Neural cell (in vitro differentiated cells): Measurements from ENCODE around the gene FBXO45. TPM values are rescaled to one million over a fixed set of nuclear protein-coding genes. Genes with fewer than 3 reads are reported as not detected.

ENCODE experiments used
- H2AFZ ChIP-seq: fragments of 200-600, 300-800 bp; sonication (generic), shearing (Covaris generic); 2 replicates; pipeline ENCODE4 v1.6.0; 2014; ENCODE audit warnings: low read depth, mild to moderate bottlenecking, antibody characterized with exemption, low read length, moderate library complexity
- H3F3A ChIP-seq: fragments of 200-600 bp; shearing (Covaris generic); 2 replicates; pipeline ENCODE4 v1.6.1; 2016; ENCODE audit warnings: mild to moderate bottlenecking, moderate library complexity, mixed read lengths, antibody characterized with exemption, low read length; ENCODE audit not compliant: insufficient read depth, poor library complexity, severe bottlenecking
- H3K27ac ChIP-seq: fragments of 200-600, 300-800 bp; sonication (generic), shearing (Covaris generic); 2 replicates; pipeline ENCODE4 v1.5.1; 2014; ENCODE audit warnings: mild to moderate bottlenecking, low read length, moderate library complexity
- H3K27me3 ChIP-seq: fragments of 300-800, 200-600 bp; sonication (generic), shearing (Covaris generic); 2 replicates; pipeline ENCODE4 v1.6.0; 2014; ENCODE audit warnings: mild to moderate bottlenecking, low read depth, low read length, moderate library complexity; ENCODE audit not compliant: insufficient read depth
- H3K36me3 ChIP-seq: fragments of 300-800, 200-600 bp; sonication (generic), shearing (Covaris generic); 2 replicates; pipeline ENCODE4 v1.5.1; 2014; ENCODE audit warnings: mild to moderate bottlenecking, antibody characterized with exemption, low read length, moderate library complexity; ENCODE audit not compliant: insufficient read depth
- H3K4me2 ChIP-seq: fragments of 300-800, 200-600 bp; sonication (generic), shearing (Covaris generic); 2 replicates; pipeline ENCODE4 v1.6.0; 2014; ENCODE audit warnings: mild to moderate bottlenecking, low read length
- H3K4me3 ChIP-seq: fragments of 300-800, 200-600 bp; sonication (generic), shearing (Covaris generic); 2 replicates; pipeline ENCODE4 v1.5.1; 2014; ENCODE audit warnings: mild to moderate bottlenecking, low read length, moderate library complexity
- H3K79me2 ChIP-seq: fragments of 200-600 bp; shearing (Covaris generic); replicated peaks from 2 replicates; pipeline ENCODE4 v1.6.0; 2014; ENCODE audit warnings: mild to moderate bottlenecking, low read length, moderate library complexity; ENCODE audit not compliant: insufficient read depth
- H3K9ac ChIP-seq: fragments of 300-800, 200-600 bp; sonication (generic), shearing (Covaris generic); 2 replicates; pipeline ENCODE4 v1.6.1; 2016; ENCODE audit warnings: mild to moderate bottlenecking, low read length, mixed read lengths
- H3K9me2 ChIP-seq: fragments of 200-600 bp; shearing (Covaris generic); 2 replicates; pipeline ENCODE4 v1.6.1; 2016; ENCODE audit warnings: mild to moderate bottlenecking, low read length, mixed read lengths; ENCODE audit not compliant: insufficient read depth
- H3K9me3 ChIP-seq: fragments of 200-600, 300-800 bp; sonication (generic), shearing (Covaris generic); 2 replicates; pipeline ENCODE4 v1.6.1; 2016; ENCODE audit warnings: mild to moderate bottlenecking, mixed run types, low read length, moderate library complexity, mixed read lengths
- H4K20me1 ChIP-seq: fragments of 200-600 bp; shearing (Covaris generic); 2 replicates; pipeline ENCODE4 v1.6.1; 2016; ENCODE audit warnings: mild to moderate bottlenecking, mixed run types; ENCODE audit not compliant: insufficient read depth
- CTCF ChIP-seq: fragments of 450-650 bp; IDR thresholded peaks from 2 replicates; pipeline ENCODE4 v1.5.1; 2014; ENCODE audit warnings: antibody characterized with exemption, mild to moderate bottlenecking, moderate library complexity; ENCODE audit not compliant: poor library complexity, severe bottlenecking
- EP300 ChIP-seq: fragments of 450-650 bp; conservative IDR thresholded peaks from 2 replicates; pipeline ENCODE4 v1.6.1; 2014; ENCODE audit warnings: antibody characterized with exemption, mild to moderate bottlenecking, moderate library complexity; ENCODE audit not compliant: poor library complexity, severe bottlenecking
- EZH2 ChIP-seq: fragments of 200-600, 300-800 bp; shearing (Covaris generic), sonication (generic); IDR thresholded peaks from 2 replicates; pipeline ENCODE4 v1.6.1; 2014; ENCODE audit warnings: antibody characterized with exemption, low read length, borderline replicate concordance, mild to moderate bottlenecking; ENCODE audit not compliant: insufficient read depth, poor library complexity, severe bottlenecking
- MXI1 ChIP-seq: fragments of 450-650 bp; conservative IDR thresholded peaks from 2 replicates; pipeline ENCODE4 v1.6.1; 2014; ENCODE audit warnings: antibody characterized with exemption, mild to moderate bottlenecking; ENCODE audit not compliant: poor library complexity, severe bottlenecking
- POLR2AphosphoS5 ChIP-seq: IDR thresholded peaks from 2 replicates; pipeline ENCODE4 v1.6.1; 2012
- RAD21 ChIP-seq: fragments of 450-650 bp; conservative IDR thresholded peaks from 2 replicates; pipeline ENCODE4 v1.6.1; 2014; ENCODE audit warnings: antibody characterized with exemption, mild to moderate bottlenecking, moderate library complexity
- REST ChIP-seq: IDR thresholded peaks from 2 replicates; pipeline ENCODE4 v1.6.1; 2012; ENCODE audit warnings: borderline replicate concordance
- SMC3 ChIP-seq: fragments of 450-650 bp; conservative IDR thresholded peaks from 2 replicates; pipeline ENCODE4 v1.6.1; 2014; ENCODE audit warnings: antibody characterized with exemption, mild to moderate bottlenecking, moderate library complexity; ENCODE audit not compliant: poor library complexity
- TAF1 ChIP-seq: IDR thresholded peaks from 2 replicates; pipeline ENCODE4 v1.6.1; 2012; ENCODE audit warnings: low read depth
- polyA plus RNA-seq: library from polyadenylated mRNA; depleted of rRNA; stranded (reverse); fragments of >200 nt; gene quantifications from 2 replicates; pipeline ENCODE4 v1.2.3, GENCODE V29; 2014

FBXO45 gene
- polyA plus RNA-seq, 1 donor from 2014 or later = 35.3 TPM

GRCh38 chr3:196602673-196603072 is 34.2 kb downstream of the FBXO45 start:
- Histone ChIP-seq H3K9me3 (no peaks in the 10 kb centered on the region), H2AFZ (no peak overlapping the region), H3K27ac (no peak overlapping the region), H4K20me1 (no peaks in the 10 kb centered on the region), H3K9ac (no peak overlapping the region), H3K4me3 (no peak overlapping the region), H3K79me2 (no peaks in the 10 kb centered on the region), H3F3A (no peaks in the 10 kb centered on the region), H3K36me3 (no peaks in the 10 kb centered on the region), H3K27me3 (no peaks in the 10 kb centered on the region), H3K9me2 (no peaks in the 10 kb centered on the region), H3K4me2 (no peak overlapping the region)
- no peak for TF ChIP-seq TAF1
- no peak for TF ChIP-seq RAD21
- TF ChIP-seq POLR2AphosphoS5 = no peak
- no peak for TF ChIP-seq REST
- no peak for TF ChIP-seq MXI1
- no peak for TF ChIP-seq EZH2
- no peak for TF ChIP-seq CTCF
- TF ChIP-seq SMC3 = no peak
- no peak for TF ChIP-seq EP300

- Histone ChIP-seq H3K9me2 (no peaks in the 10 kb centered on the region), H3K9me3 (no peaks in the 10 kb centered on the region), H4K20me1 (no peaks in the 10 kb centered on the region), H2AFZ (no peak overlapping the region), H3K4me2 (no peak overlapping the region), H3K9ac (no peak overlapping the region), H3K79me2 (no peaks in the 10 kb centered on the region), H3K4me3 (no peak overlapping the region), H3K27ac (no peak overlapping the region), H3F3A (no peaks in the 10 kb centered on the region), H3K27me3 (no peaks in the 10 kb centered on the region), H3K36me3 (no peaks in the 10 kb centered on the region)
- TF ChIP-seq EZH2 (no peak), MXI1 (no peak), CTCF (no peak), REST (no peak), TAF1 (no peak), SMC3 (no peak), RAD21 (no peak), POLR2AphosphoS5 (no peak), EP300 (no peak)
These were observed 35.2 kb downstream of the FBXO45 start for GRCh38 chr3:196603683-196604082.
